GM18508 (cell line): Measurements from ENCODE around the gene LSMEM2.
"Not testable (repeated sequence)": the region's sequence is repeated elsewhere in the genome, so short reads cannot be mapped to it uniquely, and the experiment has no call there.

ENCODE experiments used
- ATAC-seq: cut with Tn5 transposase; IDR thresholded peaks from one replicate; pipeline ENCODE4 v1.9.1; 2021; ENCODE audit warnings: moderate number of reproducible peaks; ENCODE audit not compliant: insufficient read depth, unreplicated experiment

LSMEM2 gene

GRCh38 chr3:50245251-50245745 lies 33.6 kb upstream of the LSMEM2 start:
- no peak for ATAC-seq

GRCh38 chr3:50245831-50246516 lies 32.9 kb upstream of the LSMEM2 start:
- no peak for ATAC-seq

- ATAC-seq, result no peak
These were observed 32.4 kb upstream of the LSMEM2 start for GRCh38 chr3:50246517-50246954.

GRCh38 chr3:50248387-50248786 lies 30.5 kb upstream of the LSMEM2 start:
- ATAC-seq, result no peak

DNA sequence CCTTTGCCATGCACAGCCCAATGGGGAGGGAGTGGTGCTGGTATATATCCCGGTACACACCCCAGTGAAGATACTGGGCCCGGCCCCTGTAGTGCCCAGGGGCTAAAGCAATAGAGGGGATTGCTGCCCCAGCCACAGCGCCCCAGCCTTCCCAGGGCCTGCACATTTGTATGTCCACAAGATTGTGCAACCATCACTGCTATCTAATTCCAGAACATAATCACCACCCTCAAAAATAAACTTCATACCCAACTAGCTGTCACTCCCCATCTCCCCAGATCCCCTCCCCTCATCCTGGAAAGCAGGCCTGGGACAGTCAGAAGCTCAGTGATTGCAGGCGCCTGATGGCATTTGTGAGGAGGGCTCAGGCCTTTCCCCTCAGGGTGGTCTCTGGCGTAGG lies 29.4 kb upstream of the LSMEM2 start:
- no peak for ATAC-seq

GRCh38 chr3:50250514-50250913 lies 28.4 kb upstream of the LSMEM2 start:
- ATAC-seq, result no peak

- no peak for ATAC-seq
These were observed 27.7 kb upstream of the LSMEM2 start for GRCh38 chr3:50251220-50251619.

DNA sequence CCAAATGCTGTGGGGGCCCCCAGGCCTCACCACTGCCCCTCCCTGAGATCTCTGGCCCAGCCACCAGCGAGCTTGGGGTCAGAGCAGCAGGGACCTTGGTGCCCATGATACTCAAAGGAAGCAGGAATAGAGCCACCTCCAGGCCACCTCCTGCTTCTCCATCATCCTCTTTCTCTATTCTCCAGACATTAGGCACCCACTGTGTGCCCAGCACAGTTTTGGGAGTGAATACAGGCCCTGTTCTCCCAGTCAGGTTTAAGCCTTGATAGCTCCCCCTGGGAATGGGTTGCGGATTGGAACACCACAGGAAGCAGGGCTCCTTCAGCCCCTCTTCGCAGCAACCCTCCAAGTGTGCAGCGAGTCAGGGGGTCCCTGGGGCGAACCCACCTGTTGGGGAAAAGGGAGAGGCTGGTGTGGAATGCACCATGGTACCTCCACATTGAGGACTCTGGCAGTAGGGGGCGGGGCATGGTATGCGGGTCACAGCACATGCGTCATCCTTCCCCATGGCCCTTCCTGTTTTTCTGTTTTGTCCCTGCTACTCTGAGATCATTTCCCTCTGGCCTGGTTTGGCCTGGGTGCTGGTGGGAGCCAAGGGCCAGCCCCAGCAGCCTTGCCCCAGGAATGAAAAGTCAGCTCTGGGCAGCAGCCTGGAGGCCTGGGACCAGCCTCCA lies 24.2 kb upstream of the LSMEM2 start:
- ATAC-seq, result no peak

DNA sequence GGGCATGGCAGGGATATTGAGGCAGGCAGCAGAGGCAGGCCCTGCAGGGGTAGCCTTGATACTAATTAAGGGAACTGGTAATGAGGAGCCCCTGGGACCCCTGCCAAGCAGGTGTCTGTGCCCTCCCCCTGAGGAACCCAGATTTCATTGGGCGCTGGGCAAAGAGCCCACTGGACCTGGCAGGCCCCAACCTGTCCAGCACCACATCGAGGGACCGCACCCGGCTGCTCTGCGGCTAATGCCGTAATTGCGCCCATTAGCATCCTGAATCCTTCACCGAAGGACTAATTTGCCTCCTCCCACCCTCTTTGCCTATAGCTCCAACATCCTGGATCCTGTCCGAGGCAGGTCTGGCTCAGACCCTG lies 23.7 kb upstream of the LSMEM2 start:
- ATAC-seq, result no peak

DNA sequence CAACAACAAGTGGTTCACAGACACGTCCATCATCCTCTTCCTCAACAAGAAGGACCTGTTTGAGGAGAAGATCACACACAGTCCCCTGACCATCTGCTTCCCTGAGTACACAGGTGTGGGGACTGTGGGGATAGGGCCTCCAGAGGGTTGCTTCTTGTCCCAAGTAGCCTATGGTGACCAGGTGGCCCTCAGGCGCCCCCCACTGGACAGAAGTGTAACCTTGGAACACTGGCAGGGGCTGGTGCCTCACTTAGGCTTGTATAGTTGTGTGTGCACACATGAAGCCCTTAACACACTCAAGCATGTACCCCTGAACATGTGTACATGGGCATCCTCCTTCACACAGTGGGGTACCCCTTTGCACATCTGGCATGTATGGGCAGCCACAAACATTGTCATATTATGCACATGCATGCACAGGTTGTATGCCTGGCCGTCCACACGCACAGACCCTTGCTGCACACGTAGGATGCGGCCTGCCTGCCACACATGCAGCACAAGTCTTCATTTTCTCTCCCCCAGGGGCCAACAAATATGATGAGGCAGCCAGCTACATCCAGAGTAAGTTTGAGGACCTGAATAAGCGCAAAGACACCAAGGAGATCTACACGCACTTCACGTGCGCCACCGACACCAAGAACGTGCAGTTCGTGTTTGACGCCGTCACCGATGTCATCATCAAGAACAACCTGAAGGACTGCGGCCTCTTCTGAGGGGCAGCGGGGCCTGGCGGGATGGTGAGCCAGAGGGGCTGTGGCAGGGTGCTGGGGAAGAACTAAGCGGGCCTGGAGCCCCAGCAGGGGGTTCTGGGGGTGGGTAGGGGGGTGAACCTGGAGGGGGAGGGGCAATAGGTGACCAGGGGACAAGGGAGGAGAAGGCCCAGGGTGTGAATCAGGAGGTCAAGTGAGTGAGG lies 21.7 kb upstream of the LSMEM2 start:
- ATAC-seq, result no peak

DNA sequence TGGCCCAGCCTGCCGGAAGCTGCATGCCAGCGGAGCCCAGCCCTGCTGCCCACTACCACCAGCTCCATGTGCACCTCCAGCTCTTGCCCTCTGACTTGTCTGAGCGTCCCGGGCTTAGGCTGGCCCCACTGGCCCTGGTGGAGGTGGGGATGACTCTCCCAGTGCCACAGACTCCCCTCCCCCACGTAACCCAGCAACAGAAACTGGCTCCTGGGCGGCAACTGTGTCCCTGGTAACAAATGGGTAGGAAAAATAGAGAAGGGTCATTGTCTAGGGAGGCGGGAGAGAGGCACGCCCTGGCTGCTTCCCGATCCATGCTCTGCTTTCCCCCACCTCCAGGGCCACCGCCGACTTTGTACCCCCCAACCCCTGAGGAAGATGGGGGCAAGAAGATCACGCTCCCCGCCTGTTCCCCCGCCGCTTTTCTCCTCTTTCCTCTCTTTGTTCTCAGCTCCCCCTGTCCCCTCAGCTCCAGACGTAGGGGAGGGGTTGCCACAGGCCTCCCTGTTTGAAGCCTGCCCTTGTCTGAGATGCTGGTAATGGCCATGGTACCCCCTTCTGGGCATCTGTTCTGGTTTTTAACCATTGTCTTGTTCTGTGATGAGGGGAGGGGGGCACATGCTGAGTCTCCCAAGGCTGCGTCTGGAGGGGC lies 20.7 kb upstream of the LSMEM2 start:
- no peak for ATAC-seq

- no peak for ATAC-seq
These were observed 19.9 kb upstream of the LSMEM2 start for GRCh38 chr3:50258979-50259378.

- no peak for ATAC-seq
These were observed 19.4 kb upstream of the LSMEM2 start for GRCh38 chr3:50259432-50260026.

DNA sequence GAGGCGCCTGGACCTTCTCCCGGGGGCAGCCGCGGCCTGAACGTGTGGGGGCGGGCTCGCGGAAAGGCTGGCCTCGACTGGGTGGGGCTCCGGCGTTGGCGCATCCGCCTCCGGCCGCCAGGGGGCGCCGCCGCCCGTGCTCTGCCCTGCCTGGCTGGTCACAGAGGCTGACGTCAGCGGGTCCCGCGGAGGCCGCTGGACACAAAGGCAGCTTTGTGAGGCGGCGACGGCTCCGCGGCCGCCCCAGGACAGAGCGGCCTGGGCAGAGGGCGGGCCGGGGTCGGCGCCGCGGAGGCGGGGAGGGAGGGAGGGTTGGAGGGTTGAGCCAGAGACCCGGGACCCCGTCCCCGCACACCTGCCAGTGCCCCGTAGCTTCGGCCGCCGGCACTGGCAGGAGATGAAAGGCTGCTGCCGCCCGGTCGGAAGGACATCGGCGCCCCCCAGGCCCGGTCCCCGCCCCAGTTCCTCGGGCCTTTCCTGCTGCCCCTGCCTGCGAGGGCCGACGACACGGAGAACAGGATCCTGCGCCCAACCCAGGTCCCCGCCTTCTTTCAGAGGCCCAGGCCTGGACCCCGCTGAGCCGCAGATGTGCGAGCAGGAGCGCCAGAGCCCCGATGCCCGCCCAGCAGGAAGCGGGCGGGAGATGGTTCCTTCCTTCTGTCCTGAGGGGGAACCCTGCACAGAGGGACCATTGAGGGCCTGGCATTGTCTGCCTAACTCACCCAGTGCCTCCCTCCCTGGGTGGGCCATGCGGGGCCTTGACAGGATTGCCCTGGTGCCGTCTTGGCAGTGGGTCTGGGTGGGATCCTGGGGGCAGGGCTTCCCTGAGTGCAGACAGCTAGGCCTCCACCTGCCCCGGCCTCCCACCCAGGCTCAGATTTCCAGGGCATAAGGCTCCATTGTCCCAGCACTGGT lies 18.6 kb upstream of the LSMEM2 start:
- ATAC-seq, result no peak

DNA sequence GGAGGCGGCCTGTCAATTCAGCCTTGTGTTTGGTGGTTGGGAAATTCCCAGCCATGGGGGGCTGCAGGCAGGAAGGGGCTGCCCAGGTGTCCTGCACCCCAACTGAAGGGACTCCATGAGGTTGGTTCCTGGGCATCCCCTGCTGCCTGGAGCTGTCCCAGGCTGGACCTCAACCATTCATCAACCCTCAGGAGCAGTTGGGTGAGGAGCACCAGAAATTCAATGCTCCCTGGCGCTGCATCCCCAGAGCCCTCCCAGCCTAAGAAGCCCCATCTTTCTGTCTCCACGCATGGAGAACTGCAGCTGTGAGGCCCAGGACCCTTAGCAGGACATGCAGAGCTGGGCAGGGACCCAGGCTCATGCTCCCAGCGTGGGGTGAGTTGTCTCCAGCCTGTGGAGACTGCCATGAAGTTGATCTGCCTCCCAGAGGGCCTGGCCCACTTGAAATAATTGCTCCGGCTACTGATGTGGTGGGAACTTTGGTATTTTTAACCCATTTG lies 17.9 kb upstream of the LSMEM2 start:
- no peak for ATAC-seq

GRCh38 chr3:50261505-50261904 lies 17.4 kb upstream of the LSMEM2 start:
- ATAC-seq, result no peak

- not testable (repeated sequence) for ATAC-seq
These were observed 16.7 kb upstream of the LSMEM2 start for GRCh38 chr3:50262200-50262599.

GRCh38 chr3:50262778-50263177 lies 16.1 kb upstream of the LSMEM2 start:
- no peak for ATAC-seq
